ENCODE measurements around the gene FAT3.

The FAT3 gene

DNA sequence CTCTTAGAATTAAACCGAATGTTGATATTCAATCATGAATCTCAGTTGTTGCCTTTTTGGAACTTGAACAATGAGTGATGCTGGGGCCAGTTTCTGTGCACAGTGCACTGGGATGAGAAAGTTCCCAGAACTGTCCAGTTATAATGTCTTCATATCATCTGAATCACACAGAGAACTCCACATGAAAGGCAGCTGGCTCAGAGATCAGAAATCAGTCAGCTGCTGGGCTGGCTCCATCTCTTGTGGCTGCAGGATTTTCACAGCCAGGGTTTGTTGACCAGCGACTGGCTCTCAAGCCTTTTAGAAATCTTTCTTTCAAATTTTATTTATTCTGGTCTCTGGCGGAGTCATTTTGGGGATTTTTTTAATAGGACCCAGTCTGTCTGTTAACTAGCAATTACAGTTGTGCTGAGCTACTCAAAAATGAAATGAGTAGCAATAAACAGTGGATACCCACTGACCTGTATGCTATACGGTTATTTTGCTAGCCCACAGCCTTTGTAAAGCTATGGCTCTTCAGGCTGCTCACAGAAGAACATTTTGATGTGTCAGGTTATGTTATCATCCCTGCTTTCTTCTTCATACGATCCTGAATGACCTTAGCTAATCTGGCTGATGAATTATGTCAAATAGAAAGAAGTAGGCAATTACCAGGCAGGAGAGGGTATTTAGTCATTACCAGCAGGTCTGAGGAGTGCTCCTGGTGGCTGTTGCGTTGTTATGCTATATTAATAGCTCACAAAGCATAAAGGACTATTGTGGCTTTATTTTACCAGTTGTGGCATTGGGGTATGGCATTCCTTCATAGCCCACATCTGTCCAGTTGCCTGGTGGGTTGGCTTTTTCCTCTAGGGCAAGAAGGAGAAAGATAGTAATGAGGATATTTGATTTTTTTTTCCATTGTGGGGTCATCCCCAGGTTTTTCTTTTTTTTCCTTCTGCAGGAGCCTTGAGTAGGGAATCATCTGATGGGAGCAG is 3.6 kb downstream of the FAT3 start:
- DNase-seq (ENCODE audit: low read depth), result no peak

- no peak for DNase-seq (ENCODE audit: low read depth)
Observed at GRCh38 chr11:92236856-92237255, 12.2 kb downstream of the FAT3 start.

- DNase-seq (ENCODE audit: low read depth), result no peak
Observed at GRCh38 chr11:92240916-92241315, 16.3 kb downstream of the FAT3 start.

GRCh38 chr11:92245700-92246271 is 21.2 kb downstream of the FAT3 start:
- DNase-seq (ENCODE audit: low read depth), result no peak

DNA sequence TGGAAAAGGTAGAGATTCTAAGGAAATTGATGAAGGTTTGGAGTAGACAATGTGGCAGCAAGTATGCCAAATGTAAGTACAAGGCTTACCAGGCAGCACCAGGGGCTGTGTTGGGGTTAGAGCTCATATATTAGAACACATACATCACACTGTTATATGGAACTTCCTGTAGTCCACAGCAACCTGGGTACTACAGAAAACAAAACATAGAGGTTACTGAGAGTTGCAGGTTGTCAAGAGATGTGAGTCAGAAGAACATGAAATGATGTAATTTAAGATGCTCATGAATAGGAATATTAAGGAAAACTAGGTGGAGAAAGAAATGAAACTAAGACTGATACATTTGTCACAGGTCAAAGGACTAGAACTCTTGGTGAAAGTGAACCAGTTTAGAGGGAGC is 22.0 kb downstream of the FAT3 start:
- no peak for DNase-seq (ENCODE audit: low read depth)

- no peak for DNase-seq (ENCODE audit: low read depth)
Observed at GRCh38 chr11:92249156-92249753, 24.6 kb downstream of the FAT3 start.

GRCh38 chr11:92251980-92252379 is 27.4 kb downstream of the FAT3 start:
- DNase-seq (ENCODE audit: low read depth), result peak; percentile 80

- DNase-seq (ENCODE audit: low read depth), result no peak
Observed at GRCh38 chr11:92253421-92253820, 28.8 kb downstream of the FAT3 start.

GRCh38 chr11:92253945-92254344 is 29.3 kb downstream of the FAT3 start:
- DNase-seq (ENCODE audit: low read depth), result no peak

GRCh38 chr11:92257536-92257935 is 32.9 kb downstream of the FAT3 start:
- DNase-seq (ENCODE audit: low read depth), result no peak

DNA sequence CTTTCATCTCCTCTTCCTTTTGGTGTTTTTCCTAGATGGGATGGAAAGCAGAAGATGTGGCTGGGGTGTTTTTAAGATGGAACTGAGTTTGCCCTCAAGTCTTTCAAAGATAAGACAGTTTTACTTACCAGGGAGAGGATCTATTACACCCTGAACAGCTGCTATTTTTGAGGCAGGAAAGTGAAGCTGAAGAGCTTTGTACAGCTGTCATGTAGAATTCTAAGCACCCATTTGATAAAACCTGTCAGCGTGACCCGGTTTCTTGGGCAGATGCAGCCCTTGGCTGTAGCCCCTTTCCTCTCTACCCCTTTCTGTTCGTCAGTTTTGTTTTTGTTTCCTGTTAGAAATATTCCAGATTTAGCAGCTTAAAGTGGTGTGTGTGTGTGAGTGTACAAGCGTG is 35.2 kb downstream of the FAT3 start:
- no peak for DNase-seq (ENCODE audit: low read depth)

DNA sequence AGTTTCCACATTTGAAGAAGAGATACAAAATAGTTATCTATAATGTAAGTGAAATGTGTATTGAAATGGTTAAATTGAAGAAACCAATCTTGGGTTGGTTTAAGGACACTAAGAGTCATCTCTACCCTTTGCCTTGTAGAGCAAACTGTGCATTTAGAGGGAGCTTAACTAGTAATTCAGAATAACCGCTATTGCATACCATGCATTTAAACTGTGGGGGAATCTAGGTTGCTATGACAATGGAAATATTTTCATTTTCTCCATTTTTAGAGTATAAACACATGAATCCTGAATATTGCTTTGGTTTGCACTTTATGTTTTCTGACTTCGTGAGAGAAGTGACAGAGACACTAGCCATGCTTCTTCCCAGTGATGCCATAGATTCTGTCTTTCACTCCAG is 39.7 kb downstream of the FAT3 start:
- no peak for DNase-seq (ENCODE audit: low read depth)

- DNase-seq (ENCODE audit: low read depth), result no peak
Observed at GRCh38 chr11:92266806-92267205, 42.2 kb downstream of the FAT3 start.

- no peak for DNase-seq (ENCODE audit: low read depth)
Observed at GRCh38 chr11:92267278-92267677, 42.7 kb downstream of the FAT3 start.

GRCh38 chr11:92267968-92268367 is 43.4 kb downstream of the FAT3 start:
- DNase-seq (ENCODE audit: low read depth), result no peak

DNA sequence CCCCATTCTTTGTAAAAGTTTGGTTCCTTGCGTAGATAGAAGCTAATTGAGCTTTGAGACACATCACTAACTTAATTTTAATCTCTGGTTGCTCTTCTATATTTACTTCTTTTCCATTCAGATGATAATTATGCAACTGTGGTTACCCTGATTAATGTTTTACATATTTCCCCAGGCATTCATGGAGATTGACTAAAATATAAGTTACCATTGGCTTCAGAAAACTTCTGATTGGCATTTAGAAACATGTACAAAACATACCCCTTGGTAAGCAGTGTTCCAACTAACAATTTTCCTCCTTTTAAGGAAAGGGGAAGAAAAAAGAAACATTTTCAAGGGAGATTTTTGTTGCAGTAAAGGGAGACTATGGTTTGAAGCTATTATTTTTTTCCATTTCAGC is 43.9 kb downstream of the FAT3 start:
- DNase-seq (ENCODE audit: low read depth), result no peak

DNA sequence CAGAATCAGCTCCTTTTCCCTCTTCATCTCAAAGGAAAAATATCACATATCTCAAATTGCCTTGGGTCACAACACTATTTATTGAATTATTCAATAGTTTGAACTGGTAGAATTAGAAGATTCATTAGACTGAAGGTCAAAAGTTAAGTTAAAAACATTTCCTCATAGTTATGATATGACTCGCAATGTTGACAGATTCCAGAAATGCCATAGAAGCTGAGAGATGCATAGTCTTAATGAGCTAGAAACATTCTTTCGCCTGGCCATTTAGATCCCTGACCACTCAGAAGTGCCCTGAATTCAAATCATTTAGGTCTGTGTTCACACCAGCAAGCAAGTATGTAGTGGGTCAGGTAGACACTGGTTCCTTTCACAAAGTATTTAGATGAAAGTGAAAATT is 44.4 kb downstream of the FAT3 start:
- peak; percentile 88 for DNase-seq (ENCODE audit: low read depth)

DNA sequence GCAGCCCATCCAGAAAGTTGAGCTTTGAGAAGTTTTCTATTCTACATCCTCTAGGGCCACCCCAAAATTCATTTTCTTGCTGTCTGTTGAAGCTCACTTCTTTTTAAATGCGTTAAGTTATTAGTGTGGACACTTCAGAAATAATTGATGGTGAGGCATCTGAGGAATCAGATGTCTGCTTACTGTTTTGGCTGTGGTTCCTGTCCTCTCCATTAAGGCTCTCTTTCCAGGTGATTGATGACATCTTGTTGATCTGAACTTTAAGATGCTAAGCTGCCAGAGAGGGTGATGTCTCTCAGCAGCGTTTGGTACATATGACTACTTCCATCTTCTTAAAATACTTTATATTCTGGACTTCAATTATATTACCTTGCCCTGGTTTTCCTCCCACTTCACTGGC is 45.2 kb downstream of the FAT3 start:
- DNase-seq (ENCODE audit: low read depth), result no peak

DNA sequence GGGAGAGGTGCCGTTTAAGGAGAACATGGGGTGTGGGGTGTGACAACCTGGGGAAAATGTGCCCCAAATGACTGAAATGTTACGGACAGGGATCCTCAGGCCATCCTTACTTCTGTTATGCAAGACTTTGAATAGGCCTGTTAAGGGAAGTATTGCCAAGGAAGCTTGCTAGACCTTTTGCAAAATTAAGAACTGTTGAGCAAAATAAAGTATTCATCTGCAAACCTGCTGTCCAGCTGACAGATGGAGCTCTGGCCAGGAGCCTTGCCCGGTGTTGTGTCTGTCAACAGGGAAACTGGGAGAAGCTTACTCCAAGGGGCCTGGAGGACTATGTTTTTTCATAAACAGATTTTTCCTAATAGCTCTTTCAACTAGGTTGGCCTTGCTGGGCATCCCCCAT is 48.0 kb downstream of the FAT3 start:
- no peak for DNase-seq (ENCODE audit: low read depth)
